Muscle of leg (tissue), 11 donors: ENCODE measurements around the gene MOGAT1. TPM values are rescaled to one million over a fixed set of nuclear protein-coding genes. Genes with fewer than 3 reads are reported as not detected.
"Not testable (repeated sequence)": the region's sequence is repeated elsewhere in the genome, so short reads cannot be mapped to it uniquely, and the experiment has no call there.

Source experiments
- DNase-seq: peaks from one replicate; pipeline ENCODE4 v3.0.0; 2013
- H3K27ac ChIP-seq: one replicate; pipeline ENCODE4 v1.5.1; 2013; ENCODE audit warnings: mild to moderate bottlenecking, low read length, control low read depth
- H3K27me3 ChIP-seq: one replicate; pipeline ENCODE4 v1.6.1; 2013; ENCODE audit warnings: low read length; ENCODE audit not compliant: control insufficient read depth, insufficient read depth
- H3K36me3 ChIP-seq: one replicate; pipeline ENCODE4 v1.6.1; 2013; ENCODE audit warnings: low read length; ENCODE audit not compliant: control insufficient read depth, insufficient read depth
- H3K4me1 ChIP-seq: one replicate; pipeline ENCODE4 v1.6.1; 2013; ENCODE audit warnings: low read length; ENCODE audit not compliant: control insufficient read depth, insufficient read depth
- H3K4me3 ChIP-seq: one replicate; pipeline ENCODE4 v1.5.1; 2013; ENCODE audit warnings: low read length, control low read depth
- H3K9me3 ChIP-seq: replicated peaks from 2 replicates; pipeline ENCODE4 v1.6.1; 2013; ENCODE audit warnings: low read depth, low read length; ENCODE audit not compliant: control insufficient read depth
- WGBS: methylation state at CpG from one replicate; pipeline ENCODE4 v1.1.5; 2013; ENCODE audit warnings: missing lambda C conversion rate; ENCODE audit not compliant: insufficient coverage; 5-methylcytosine and 5-hydroxymethylcytosine counted together
- polyA plus RNA-seq, 8 donors: library from polyadenylated mRNA; unstranded; fragments of 120-200 nt; gene quantifications; one replicate each; pipeline versions ENCODE4 v1.2.1 to v1.2.3, GENCODE V29; 2013; ENCODE audit warnings: inconsistent platforms in 1 of 8, low replicate concordance in 1 of 8; ENCODE audit not compliant: insufficient read length in 8 of 8, insufficient read depth in 1 of 8
- total RNA-seq: library from RNA; stranded (reverse); fragments of 120-200 nt; gene quantifications from one replicate; pipeline ENCODE4 v1.2.4, GENCODE V29; 2013

The MOGAT1 gene
- total and polyA plus RNA-seq, 9 donors, result not detected

DNA sequence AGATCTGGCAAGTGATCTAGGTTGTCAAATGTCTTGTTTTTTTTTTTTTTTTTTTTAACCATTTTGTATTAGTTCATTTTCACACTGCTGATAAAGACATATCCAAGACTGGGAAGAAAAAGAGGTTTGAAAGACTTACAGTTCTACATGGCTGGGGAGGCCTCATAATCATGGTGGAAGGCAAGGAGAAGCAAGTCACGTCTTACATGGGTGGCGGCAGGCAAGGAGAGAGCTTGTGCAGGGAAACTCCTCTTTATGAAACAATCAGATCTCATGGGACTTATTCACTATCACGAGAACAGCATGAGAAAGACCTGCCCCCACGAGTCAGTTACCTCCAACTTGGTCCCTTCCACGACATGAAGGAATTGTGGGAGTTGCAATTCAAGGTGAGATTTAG, 22.0 kb downstream of the MOGAT1 start:
- not testable (repeated sequence) for H3K27ac ChIP-seq, H3K9me3 ChIP-seq, H3K4me1 ChIP-seq, H3K27me3 ChIP-seq, H3K36me3 ChIP-seq, H3K4me3 ChIP-seq, DNase-seq
- no CpG with 5 or more reads among the region's 5 CpGs for WGBS

DNA sequence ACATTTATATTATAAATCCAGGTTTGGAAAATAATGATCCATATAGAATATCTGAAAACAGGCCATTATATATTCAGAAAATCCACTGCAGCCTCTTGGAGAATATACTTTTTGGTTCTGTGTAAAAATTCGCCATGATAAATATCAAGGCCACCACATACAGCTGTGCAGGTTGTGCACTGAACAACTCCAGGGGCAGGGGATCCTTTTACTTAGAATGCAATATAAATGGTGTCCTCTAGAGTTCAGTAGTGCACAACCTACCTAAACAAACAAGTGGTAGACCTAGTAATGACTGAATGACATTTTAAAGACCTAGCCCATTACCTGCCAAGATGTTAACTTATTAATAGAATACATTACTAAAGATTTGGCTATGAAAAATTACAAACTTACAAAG, 22.4 kb downstream of the MOGAT1 start:
- Histone ChIP-seq H3K4me3 (no peak overlapping the region), H3K27me3 (no peaks in the 10 kb centered on the region), H3K36me3 (no peaks in the 10 kb centered on the region), H3K4me1 (no peaks in the 10 kb centered on the region), H3K27ac (no peak overlapping the region), H3K9me3 (no peaks in the 10 kb centered on the region)
- WGBS, result no CpG with 5 or more reads among the region's 1 CpG
- DNase-seq, result no peak

DNA sequence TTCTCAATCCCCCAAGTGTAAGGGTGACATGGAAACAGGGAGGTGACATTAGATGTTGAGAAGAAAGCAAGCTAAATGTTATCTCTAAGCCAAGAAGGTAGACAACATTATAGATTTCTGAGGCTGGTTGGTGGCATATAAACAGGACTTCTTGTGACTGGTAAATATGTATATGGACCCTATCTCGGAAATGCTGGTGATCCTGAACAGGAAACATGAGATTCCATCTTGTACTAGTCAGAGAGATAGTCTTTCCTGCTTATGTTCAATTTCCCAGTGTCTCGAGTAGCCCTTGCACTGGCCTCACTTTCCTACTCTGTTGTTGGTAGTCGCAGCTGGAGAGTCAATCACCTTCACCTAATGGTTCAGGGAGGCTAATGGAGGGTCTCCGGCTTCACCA, 26.8 kb downstream of the MOGAT1 start:
- Histone ChIP-seq H3K4me3 (no peak overlapping the region), H3K27me3 (no peaks in the 10 kb centered on the region), H3K36me3 (no peaks in the 10 kb centered on the region), H3K27ac (no peak overlapping the region), H3K4me1 (peaks cover 4% of the 10 kb centered on the region), H3K9me3 (no peaks in the 10 kb centered on the region)
- 85% methylated on average over 2 of the region's 4 CpGs for WGBS
- no peak for DNase-seq

GRCh38 chr2:222701233-222701632, 29.8 kb downstream of the MOGAT1 start:
- WGBS, result 17% methylated on average over 1 of the region's 1 CpG
- DNase-seq, result no peak
- Histone ChIP-seq H3K9me3 (no peaks in the 10 kb centered on the region), H3K4me3 (no peak overlapping the region), H3K27ac (no peak overlapping the region), H3K27me3 (no peaks in the 10 kb centered on the region), H3K36me3 (no peaks in the 10 kb centered on the region), H3K4me1 (peaks cover 4% of the 10 kb centered on the region)

- Histone ChIP-seq H3K36me3 (no peaks in the 10 kb centered on the region), H3K4me3 (no peak overlapping the region), H3K27ac (no peak overlapping the region), H3K27me3 (no peaks in the 10 kb centered on the region), H3K4me1 (peaks cover 4% of the 10 kb centered on the region), H3K9me3 (no peaks in the 10 kb centered on the region)
- DNase-seq, result peak; percentile 21
- whole genome bisulfite sequencing, result 59% methylated on average over 2 of the region's 5 CpGs
Measured at GRCh38 chr2:222701721-222702131, 30.3 kb downstream of the MOGAT1 start.

- peaks cover 4% of the 10 kb centered on the region for H3K4me1 ChIP-seq
- no peaks in the 10 kb centered on the region for H3K9me3 ChIP-seq
- no peak overlapping the region for H3K27ac ChIP-seq
- no CpG with 5 or more reads among the region's 2 CpGs for WGBS
- H3K4me3 ChIP-seq, result no peak overlapping the region
- no peaks in the 10 kb centered on the region for H3K27me3 ChIP-seq
- no peaks in the 10 kb centered on the region for H3K36me3 ChIP-seq
- DNase-seq, result no peak
Measured at GRCh38 chr2:222703091-222703490, 31.6 kb downstream of the MOGAT1 start.

DNA sequence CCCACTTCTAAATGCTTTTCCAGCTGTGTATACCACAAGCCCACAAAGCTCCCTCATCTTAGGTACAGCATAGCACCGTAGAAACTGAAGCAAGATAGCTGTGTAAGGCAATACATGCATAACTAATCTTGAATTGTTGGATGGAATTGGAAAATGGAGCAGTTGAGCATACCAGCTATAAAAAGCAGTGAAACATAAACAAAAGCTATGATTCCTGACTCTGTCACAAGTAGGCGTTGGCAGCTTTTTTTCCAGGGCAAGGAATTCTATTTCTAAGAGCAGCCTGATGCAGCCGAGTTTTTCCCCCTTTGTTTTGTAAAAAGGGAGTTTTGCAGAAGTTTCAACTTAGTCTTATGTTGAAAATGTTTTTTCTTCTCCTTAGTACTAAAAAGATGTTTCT, 32.4 kb downstream of the MOGAT1 start:
- H3K27ac ChIP-seq, result no peak overlapping the region
- no CpG with 5 or more reads among the region's 3 CpGs for WGBS
- no peak for DNase-seq

DNA sequence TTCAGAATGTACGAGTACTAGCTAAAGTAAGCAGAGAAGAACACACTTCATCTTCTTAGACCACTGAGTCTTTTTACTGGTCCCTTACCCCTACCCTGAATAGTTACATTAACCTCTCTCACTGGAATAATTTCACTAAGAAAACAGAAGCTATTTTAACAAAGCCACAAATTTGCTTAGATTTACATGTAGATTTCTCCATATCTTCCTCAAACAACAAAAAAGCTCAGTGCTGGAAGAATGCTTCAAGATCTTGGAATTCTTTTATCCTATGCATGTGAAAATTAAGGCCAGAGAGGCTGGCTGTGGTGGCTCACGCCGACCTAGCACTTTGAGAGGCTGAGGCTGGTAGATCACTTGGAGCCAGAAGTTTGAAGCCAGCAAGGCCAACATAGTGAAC, 35.2 kb downstream of the MOGAT1 start:
- Histone ChIP-seq H3K27ac (no peak overlapping the region), H3K9me3 (no peaks in the 10 kb centered on the region), H3K36me3 (no peaks in the 10 kb centered on the region), H3K4me3 (no peak overlapping the region), H3K4me1 (peaks cover 12% of the 10 kb centered on the region), H3K27me3 (no peaks in the 10 kb centered on the region)
- DNase-seq, result no peak
- WGBS, result no CpG with 5 or more reads among the region's 3 CpGs

More for the DNA sequence above, 32.4 kb downstream of the MOGAT1 start:
- peaks cover 5% of the 10 kb centered on the region for H3K4me1 ChIP-seq
- H3K27me3 ChIP-seq, result no peaks in the 10 kb centered on the region
- H3K36me3 ChIP-seq, result no peaks in the 10 kb centered on the region
- H3K4me3 ChIP-seq, result no peak overlapping the region
- H3K9me3 ChIP-seq, result no peaks in the 10 kb centered on the region

- Histone ChIP-seq H3K4me3 (no peak overlapping the region), H3K4me1 (peaks cover 8% of the 10 kb centered on the region), H3K36me3 (no peaks in the 10 kb centered on the region), H3K9me3 (no peaks in the 10 kb centered on the region), H3K27me3 (no peaks in the 10 kb centered on the region), H3K27ac (no peak overlapping the region)
- 90% methylated on average over 2 of the region's 3 CpGs for WGBS
- DNase-seq, result no peak
Measured at GRCh38 chr2:222707102-222707688, 35.7 kb downstream of the MOGAT1 start.

- Histone ChIP-seq H3K36me3 (no peaks in the 10 kb centered on the region), H3K4me3 (no peak overlapping the region), H3K27ac (no peak overlapping the region), H3K27me3 (no peaks in the 10 kb centered on the region), H3K9me3 (no peaks in the 10 kb centered on the region), H3K4me1 (peaks cover 8% of the 10 kb centered on the region)
- 64% methylated on average over 7 of the region's 10 CpGs for WGBS
- no peak for DNase-seq
Measured at GRCh38 chr2:222707689-222708273, 36.3 kb downstream of the MOGAT1 start.
